Measurements from ENCODE around the gene PIGZ.
"Not testable (repeated sequence)": the region's sequence is repeated elsewhere in the genome, so short reads cannot be mapped to it uniquely, and the experiment has no call there.

The PIGZ gene

DNA sequence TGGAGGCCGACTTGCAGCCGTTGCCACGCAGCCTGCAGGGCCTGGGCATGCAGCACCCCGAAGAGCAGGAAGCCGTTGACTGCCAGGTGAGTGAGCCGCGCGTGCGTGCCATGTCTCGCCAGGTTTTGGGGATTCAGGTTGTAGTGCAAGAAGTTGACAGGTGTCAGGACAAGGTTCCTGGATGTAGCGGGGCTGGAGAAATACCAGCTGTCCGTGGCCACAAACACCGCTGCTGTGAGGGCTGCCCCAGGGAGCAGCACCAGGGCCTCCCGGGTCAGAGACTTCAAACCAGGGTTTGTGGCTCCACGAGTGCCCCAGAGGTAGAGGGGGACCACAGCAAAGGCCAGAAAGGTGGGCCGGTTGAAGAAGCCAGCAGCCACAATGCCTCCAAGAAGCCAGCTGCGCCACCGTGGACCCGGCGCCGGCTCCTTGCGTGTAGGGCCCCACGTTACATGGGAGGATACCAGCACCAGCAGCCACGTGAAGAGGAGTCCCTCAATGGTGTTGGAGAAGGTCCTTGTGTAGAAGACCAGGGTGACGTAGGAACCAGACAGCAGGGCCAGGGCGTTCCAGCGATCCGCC lies 20.7 kb downstream of the PIGZ start:
- no peak for DNase-seq

DNA sequence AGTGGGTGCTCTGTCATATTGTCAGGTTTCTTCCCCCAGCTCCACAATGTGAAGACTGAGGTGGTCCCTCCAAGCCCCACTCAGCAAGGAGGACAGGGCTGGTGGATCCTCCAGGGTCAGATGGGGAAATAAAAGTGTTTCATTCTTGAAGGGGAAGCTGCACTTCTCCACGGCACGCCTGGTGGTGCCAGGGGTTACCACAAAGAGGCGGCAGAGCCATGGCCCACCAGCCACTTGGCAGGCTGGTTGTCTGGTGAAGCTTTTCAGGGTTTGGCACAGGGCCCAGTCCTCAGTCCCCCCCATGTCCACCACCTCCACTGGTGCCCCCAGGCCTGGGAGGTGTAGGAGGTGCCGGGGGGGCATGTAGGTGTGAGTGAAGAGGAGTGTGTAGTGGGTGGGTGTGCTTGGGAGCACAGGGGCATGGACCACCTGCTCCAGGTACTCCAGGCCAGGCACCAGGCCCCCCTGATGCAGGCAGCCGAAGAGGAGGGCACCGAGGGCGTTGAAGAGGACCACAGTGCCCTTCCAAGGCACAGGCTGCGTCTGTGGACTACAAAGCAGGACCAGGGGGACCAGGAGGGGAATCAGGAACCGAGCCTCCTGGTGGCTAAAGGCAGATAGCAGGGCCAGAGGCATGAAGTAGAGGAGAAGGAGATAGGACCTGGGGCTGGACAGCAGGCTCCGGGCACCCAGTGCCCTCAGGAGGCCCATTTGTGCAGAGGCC lies 21.3 kb downstream of the PIGZ start:
- no peak for DNase-seq

DNA sequence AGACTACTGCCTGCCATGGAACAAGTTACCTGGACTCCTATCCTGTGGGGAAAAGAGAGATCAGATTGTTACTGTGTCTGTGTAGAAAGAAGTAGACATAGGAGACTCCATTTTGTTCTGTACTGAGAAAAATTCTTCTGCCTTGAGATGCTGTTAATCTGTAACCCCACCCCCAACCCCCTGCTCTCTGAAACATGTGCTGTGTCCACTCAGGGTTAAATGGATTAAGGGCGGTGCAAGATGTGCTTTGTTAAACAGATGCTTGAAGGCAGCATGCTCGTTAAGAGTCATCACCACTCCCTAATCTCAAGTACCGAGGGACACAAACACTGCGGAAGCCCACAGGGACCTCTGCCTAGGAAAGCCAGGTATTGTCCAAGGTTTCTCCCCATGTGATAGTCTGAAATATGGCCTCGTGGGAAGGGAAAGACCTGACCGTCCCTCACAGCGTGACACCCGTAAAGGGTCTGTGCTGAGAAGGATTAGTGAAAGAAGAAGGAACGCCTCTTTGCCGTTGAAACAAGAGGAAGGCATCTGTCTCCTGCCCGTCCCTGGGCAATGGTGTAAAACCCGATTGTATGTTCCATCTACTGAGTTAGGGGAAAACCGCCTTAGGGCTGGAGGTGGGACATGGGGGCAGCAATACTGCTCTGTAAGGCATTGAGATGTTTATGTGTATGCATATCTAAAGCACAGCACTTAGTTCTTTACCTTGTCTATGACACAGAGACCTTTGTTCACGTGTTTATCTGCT lies 24.4 kb downstream of the PIGZ start:
- not testable (repeated sequence) for DNase-seq

DNA sequence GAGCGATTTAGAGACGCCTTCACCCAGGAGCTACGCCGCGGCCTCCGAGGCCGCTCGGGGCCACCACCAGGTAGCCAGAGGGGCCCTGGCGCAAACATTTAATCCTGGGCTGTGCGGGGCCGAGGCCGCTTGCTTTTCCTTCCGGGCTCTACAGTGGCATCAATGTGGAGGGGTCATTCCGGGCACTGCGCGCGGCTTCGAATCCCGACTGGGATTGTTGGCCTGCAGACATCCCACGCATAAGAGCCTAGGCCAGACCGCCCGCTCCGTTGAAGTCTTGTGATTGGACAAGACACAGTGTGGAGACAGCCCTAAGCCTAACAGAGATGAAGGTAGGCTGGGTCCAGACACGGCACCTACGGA lies 25.7 kb downstream of the PIGZ start:
- DNase-seq: peak in 1 of 2 donors; percentile 74

DNA sequence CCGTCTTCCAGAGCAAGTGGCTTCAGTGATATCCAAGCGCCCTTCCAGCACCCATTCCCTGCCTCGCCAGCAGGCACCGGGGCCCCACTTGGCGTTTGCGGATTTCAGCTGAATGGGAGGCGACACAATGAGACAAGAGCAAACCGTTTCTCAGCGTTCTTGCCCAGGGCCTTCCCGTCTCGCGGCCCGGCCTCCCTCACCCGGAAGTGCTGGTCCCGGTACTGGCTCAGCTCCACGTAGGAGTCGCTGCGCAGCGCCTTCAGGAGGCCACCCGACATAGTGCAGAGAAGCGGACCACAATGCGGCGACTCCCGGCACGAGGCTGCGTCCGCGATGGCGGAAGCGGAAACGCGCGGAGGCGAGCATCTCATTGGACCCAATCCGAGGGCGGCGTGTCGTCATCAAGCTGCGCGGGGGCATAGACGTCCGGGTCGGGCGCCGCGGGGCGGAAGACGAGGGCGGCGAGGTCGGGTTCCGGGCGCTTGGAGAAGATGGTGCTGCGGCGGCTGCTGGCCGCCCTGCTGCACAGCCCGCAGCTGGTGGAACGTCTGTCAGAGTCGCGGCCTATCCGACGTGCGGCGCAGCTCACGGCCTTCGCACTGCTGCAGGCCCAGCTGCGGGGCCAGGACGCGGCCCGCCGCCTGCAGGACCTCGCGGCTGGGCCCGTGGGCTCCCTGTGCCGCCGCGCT lies 26.3 kb downstream of the PIGZ start, which contains the start of gene NCBP2:
NCBP2 (minus strand) TSS at position 303 of the 689 bp plus-strand sequence; CDS start at position 278, 25 bp downstream.
- DNase-seq: peak; percentile 99 to 100

DNA sequence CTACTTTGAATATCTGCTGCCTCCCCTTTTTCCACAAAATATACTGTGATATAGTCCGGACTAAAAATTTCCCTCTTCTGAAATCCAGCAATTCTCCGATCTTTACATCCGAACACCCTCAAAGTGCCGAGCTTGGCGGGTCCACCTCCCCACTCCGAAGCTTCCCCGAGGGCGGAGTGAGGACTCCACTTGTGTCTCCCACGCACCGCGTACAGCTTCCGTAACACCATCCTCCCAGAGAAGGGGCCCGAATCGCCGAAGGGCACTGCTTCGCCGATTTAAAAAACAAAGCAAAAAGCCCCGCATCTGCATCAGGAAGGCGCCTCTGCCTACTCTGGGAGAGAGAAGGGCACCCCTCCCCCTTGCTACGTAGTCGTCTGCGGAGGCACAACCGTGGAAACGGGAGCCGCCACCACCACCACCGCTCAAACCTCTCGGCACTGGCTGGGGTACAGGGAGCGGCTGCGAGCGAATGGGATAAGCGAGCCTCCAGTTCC lies 26.9 kb downstream of the PIGZ start:
- DNase-seq: peak; percentile 71 to 87

DNA sequence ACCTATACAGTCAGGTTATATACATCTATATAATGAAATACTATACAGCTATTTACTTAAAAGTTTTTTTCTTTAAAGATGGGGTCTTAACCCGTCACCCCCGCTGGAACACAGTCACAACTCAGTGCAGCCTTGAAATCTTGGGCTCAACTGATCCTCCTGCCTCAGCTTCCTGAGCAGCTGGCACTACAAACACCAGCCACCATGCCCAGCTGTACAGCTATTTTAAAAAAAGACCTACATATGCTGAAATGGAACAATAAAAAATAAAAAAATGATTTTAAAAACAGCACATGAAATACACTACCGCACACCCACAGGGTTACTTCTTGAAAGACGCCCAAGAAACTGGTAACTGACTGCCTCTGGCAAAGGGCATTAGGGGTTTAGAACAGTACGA lies 30.1 kb downstream of the PIGZ start:
- DNase-seq: no peak

DNA sequence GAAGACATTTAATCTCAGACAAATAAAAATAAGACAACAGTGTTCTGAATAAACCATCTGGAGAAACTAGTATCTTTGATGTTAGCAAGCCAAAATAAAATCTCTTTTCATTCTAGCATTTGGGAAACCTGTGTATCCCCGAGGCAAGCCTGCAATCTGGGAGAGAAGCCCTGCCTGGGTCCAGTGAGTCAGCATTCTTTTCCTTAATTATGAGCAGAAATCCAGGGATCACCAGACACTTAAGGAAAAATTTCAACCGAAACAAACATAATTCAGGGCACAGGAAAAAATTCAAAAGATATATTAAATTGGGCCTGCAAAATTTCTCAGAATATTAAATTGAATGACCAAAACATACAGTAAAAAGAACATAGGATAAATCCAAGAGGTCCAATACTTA lies 30.5 kb downstream of the PIGZ start:
- DNase-seq: no peak

DNA sequence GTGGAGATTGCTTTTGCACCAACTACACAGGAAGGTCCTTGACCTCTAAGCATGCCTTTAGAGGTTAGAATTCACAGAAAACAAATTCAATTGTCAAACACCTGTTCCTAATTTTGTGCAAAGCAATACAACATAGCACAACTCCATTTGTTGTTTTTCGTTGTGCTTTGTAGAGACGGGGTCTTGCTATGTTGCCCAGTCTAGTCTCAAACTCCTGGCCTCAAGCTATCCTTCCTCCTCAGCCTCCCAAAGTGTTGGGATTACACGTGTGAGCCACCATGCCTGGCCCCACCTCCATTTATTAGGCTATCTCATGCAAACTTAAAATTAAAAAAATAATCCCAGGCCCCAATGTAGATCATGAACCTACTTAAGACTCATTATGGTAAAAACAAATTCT lies 32.3 kb downstream of the PIGZ start:
- no peak for DNase-seq

DNA sequence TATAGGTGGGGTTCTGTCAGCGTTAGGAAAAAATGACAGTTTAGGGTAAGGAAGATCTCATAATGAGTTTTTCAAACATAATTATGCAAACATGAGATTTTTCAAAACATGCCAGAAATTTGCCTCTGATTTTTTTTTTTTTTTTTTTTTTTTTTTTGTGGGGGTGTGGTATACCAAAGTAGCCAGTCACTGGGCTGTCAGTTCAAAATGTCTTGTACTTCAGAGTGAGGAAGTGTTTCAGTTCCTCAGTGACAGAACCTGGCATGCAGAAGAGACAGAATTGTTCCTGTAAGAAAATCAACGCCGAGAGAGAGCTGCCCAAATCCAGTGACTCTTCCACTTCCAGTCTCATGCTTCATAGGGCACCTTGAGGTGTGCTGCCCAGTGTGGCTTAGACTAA lies 36.0 kb downstream of the PIGZ start:
- peak; percentile 61 to 63 for DNase-seq

DNA sequence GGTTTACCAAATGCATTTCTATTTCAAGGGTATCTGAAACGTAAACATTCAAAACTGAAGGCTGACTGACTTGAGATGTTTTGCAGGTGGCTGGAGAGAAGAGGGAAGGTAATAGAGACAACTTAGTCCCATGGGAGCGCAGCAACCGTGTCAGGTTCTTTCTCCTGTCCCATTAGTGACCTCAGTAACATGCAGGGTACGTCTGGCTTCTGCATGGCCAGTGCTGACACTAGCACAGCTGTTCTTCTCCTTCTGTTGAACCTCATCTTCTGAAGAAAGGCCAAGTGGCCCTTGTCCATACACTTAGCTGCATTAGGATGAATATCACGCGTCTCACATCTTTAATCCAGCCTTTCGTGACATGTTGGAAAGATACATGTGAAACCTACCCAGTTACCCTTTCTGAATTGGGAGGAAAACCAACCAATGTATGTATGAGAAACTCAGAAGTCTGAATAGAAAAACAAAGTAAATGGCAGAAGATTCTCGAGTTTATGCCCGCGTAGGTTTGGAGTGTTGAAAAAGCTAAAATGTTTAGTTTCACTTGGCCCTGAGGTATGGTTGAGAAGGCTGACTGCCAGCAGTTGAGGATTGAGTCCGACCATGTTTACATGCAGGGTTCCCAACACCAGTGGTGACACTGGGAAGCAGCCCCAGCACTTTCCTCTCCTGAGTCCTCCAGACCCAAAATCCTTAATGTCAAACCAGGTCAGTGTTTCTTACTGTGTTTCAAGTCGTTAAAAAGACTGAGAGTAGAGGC lies 36.6 kb downstream of the PIGZ start:
- no peak for DNase-seq

DNA sequence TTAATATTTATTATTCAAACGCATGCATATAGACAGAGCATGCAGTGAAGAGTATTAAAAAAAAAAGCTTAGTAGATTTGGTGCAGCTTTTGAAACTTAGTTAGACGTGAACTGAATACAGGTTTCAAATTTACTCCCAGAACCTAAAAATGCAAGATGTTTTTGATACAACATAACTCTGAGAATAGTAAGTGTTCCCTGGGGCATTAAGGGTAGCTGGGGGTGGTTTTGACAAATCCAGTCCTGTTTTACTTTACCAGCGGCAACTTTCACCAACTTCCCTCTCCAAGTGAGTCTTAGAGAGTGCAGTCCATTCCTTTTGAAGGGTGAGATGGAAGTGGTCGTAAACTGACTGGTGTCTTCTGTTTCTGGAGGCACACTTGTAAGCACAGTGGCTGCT lies 37.5 kb downstream of the PIGZ start:
- DNase-seq: no peak

DNA sequence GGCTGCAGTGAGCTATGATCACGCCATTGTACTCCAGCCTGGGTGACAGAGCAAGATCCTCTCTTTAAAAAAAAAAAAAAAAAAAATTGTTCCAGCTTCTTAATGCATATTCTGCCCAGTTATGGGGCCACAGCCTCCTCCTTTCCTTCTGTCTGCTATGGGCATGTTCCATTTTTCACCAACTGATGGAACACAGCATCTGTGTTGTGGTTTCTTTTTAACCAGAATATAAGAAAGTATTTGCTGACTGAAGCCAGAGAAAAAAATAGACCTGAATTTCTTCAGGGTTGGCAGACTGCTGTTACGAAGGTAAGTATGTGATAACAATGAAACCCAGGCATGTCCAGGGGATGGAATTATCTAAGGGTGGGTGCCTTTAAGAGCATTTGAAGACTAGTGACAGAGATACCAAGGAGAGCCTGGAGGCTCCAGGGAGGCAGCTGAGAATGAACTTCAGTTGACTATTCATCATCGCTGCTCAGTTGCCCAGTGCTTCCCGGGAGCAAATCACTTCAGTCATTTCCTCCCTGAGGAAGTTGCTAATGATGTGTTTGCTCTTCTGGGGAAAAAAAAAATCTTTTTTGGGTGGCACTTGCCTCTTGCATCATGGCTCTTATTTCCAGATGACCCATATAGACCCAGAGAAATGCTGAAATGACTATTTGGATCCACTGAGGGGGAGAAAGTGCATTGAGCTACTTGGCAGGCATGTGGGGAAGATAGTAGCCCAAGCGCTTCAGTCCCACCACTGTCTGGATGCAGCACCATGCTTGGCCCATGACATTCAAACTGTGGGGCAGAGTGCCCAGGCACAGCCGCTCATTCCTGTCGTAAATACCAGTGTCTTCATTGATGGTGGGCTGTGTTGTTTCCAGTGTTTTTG lies 40.8 kb downstream of the PIGZ start:
- no peak for DNase-seq

DNA sequence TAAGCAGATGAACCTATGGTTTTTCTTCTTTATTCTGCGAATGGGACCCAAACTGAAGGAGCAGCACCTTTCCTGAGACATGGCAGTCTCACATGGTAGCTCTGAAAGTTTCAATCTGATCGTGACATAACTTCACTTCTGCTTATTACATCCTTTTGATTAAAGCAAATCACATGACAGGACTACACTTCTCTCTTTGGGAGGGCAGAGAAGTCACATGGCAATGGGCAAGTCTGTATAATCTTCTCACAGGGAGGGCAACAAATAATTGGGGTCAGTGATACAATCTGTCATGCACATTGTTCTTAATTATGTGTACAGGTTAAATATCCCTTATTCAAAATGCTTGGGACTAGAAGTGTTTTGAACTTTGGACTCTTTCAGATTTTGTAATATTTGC lies 47.9 kb downstream of the PIGZ start:
- peak; percentile 73 to 78 for DNase-seq

DNA sequence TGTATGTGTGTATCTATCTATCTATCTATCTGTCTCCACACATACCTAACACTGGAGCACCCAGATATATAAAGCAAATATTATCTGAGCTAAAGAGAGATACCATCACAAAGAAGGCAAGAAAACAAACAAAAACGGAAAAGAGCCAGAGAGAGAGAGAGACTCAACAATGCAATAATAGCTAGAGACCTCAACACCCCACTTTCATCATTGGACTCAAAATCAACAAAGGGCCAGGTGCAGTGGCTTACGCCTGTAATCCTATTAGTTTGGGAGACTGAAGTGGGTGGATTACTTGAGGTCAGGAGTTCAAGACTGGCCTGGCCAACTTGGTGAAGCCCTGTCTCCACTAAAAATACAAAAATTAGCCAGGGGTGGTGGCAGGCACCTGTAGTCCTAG lies 49.7 kb downstream of the PIGZ start:
- DNase-seq: no peak

DNA sequence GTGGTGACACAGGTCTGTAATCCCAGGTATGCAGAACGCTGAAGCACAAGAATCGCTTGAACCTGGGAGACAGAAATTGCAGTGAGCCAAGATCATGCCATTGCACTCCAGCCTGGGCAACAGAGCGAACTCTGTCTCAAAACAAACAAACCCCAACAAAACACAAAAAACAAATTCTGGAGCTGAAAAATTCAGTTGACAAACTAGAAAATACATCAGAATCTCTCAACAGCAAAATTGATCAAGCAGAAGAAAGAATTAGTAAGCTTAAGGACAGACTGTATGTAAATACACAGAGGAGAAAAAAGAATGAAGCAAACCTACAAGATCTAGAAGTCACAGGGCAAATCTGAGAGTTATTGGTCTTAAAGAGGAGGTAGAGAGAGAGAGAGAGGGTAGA lies 51.6 kb downstream of the PIGZ start:
- DNase-seq: no peak

DNA sequence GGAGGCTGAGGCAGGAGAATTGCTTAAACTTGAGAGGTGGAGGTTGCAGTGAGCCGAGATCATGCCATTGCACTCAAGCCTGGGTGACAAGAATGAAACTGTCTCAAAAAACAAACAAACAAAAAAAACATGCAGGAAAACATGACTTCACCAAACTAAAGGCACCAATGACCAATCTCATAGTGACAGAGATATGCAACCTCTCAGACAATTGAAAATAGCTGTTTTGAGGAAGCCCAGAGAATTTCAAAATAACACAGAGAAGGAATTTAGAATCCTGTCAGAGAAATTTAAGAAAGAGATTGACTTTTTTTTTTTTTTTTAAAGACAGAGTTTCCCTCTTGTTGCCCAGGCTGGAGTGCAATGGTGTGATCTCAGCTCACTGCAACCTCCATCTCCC lies 52.4 kb downstream of the PIGZ start:
- DNase-seq: peak; percentile 75 to 84

DNA sequence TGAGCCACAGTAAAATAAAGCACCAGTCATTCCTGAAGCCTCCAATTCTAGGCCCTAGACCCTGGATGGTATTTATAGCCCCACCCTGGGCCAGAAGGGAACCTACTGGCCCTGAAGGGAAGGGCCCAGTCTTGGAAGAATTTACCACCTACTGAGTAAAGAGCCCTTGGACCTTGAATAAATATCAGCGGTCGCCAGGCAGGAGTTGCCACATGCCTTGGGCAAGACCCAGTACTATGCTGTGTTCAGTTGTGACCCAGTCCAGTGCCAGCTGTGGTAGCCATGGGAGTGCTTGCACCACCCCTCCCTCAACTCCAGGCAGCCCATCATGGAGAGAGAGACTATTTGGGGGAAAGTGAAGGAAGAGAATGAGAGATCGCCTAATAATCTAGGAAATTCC lies 53.3 kb downstream of the PIGZ start:
- DNase-seq: no peak

DNA sequence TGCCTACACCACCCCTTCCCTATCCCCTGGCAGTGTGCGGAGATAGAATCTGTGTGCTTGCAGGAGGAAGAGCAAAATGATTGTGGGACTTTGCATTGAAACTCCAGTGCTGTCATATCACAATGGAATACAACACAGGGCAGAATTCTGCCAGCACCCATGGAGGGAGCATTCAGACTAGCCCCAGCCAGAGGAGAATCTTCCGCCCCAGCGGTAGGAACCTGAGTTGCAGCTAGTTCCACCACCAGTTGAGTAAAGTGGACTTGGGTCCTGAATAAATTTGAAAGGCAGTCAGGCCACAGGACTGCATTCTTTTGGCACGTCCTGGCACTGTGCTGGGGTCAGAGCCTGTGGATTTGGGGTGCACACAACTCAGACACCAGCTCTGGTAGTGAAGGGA lies 53.8 kb downstream of the PIGZ start:
- DNase-seq: no peak

DNA sequence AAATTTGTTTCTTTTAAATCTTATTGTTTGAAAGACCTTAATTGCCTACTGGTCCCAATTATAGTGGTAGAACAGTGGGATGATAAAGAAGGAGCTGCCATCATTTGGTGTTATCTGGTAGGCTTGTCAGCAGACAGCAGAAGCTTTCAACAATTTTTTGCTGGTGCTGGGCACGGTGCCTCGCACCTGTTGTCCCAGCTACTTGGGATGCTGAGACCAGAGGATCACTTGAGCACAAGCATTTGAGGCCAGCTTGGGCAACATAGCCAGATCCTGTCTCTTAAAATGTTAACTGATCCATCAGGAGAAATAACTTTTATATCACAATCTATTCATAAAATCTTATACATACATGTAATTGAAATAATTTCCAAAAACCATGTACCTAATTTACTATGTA lies 64.9 kb downstream of the PIGZ start:
- no peak for DNase-seq

DNA sequence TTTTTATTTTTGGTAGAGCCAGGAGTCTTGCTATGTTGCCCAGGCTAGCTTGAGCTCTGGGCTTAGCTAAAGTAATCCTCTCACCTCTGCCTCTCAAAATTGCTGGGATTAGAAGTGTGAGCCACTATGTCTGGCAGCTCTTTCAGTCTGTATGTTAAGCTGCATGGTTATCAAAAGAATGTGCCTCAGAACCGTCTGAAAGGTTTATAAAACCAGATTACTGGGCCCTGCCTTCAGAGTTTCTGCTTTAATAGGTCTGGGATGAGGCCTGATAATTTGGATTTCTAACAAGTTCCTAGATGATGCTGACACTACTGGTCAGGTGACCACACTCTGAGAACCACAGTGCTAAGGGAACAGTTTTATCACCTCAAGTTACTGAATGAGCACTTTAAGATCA lies 66.3 kb downstream of the PIGZ start:
- DNase-seq: no peak

Data from inflammatory macrophage (primary cell).